MCF 10A (cell line): ENCODE results near the gene MIPOL1. TPM values are rescaled to one million over a fixed set of nuclear protein-coding genes. Genes with fewer than 3 reads are reported as not detected.

Experiments used
- BruUV-seq: library from RNA; stranded (reverse); fragments of 400-500 nt; replicated peaks from 2 replicates; lab custom pipeline; 2021; lab: Mats Ljungman, UMichigan
- CTCF ChIA-PET: fragments of 300-600 bp; sonication (Branson Sonifier 250); formaldehyde crosslinking; extraction: SDS; loops from one replicate; lab custom pipeline; 2021; ENCODE audit warnings: antibody characterized with exemption, inconsistent platforms; lab: Yijun Ruan, JAX
- POLR2A ChIA-PET: fragments of 300-600, 350-650 bp; sonication (Branson Sonifier 250); formaldehyde crosslinking; extraction: SDS; loops from one replicate; lab custom pipeline; 2020; ENCODE audit warnings: antibody characterized with exemption, inconsistent platforms; lab: Yijun Ruan, JAX
- DNase-seq: peaks from one replicate; pipeline ENCODE4 v3.0.0-alpha.2; 2018; ENCODE audit not compliant: unreplicated experiment
- H3K27ac Mint-ChIP-seq: one replicate; pipeline ENCODE4 v1.8.0; 2022; ENCODE audit warnings: mild to moderate bottlenecking, low read depth, mixed read lengths; ENCODE audit not compliant: unreplicated experiment
- H3K27me3 Mint-ChIP-seq: one replicate; pipeline ENCODE4 v1.8.0; 2022; ENCODE audit warnings: mixed read lengths; ENCODE audit not compliant: insufficient read depth, unreplicated experiment
- H3K36me3 Mint-ChIP-seq: one replicate; pipeline ENCODE4 v1.8.0; 2022; ENCODE audit warnings: mild to moderate bottlenecking, moderate library complexity, mixed read lengths; ENCODE audit not compliant: insufficient read depth, unreplicated experiment
- H3K4me1 Mint-ChIP-seq: one replicate; pipeline ENCODE4 v1.8.0; 2022; ENCODE audit warnings: mixed read lengths; ENCODE audit not compliant: insufficient read depth, unreplicated experiment
- H3K4me3 Mint-ChIP-seq: one replicate; pipeline ENCODE4 v1.8.0; 2022; ENCODE audit warnings: mild to moderate bottlenecking, moderate library complexity, mixed read lengths; ENCODE audit not compliant: unreplicated experiment
- H3K9me3 Mint-ChIP-seq: one replicate; pipeline ENCODE4 v1.8.0; 2022; ENCODE audit warnings: mixed read lengths; ENCODE audit not compliant: unreplicated experiment
- CTCF ChIP-seq: fragments of 200-600 bp; IDR thresholded peaks from one replicate; pipeline ENCODE4 v1.8.0; 2022; ENCODE audit warnings: antibody characterized with exemption, mild to moderate bottlenecking; ENCODE audit not compliant: unreplicated experiment
- intact Hi-C: fragments of 100-400 bp; cut with micrococcal nuclease; formaldehyde crosslinking; loops from 2 replicates; pipeline ENCODE4 v1.14.1; 2022
- total RNA-seq: library from RNA; stranded (reverse); gene quantifications from 2 replicates; pipeline ENCODE4 v1.2.3, GENCODE V29; 2022

The MIPOL1 gene
- total RNA-seq, 1 experiment from 2014 or later, result 16.3 TPM

- no peak for TF ChIP-seq CTCF
- H3K4me1 Mint-ChIP-seq, result peaks cover 7% of the 10 kb centered on the region
- H3K36me3 Mint-ChIP-seq, result peaks cover 6% of the 10 kb centered on the region
- no peaks in the 10 kb centered on the region for H3K27me3 Mint-ChIP-seq
- intact Hi-C loops, result loop anchor here (10.0 kb wide), 1 partner anchor 107 kb away; no protein-coding TSS in a partner anchor
- BruUV-seq, result no TSS peak
- DNase-seq, result no peak
- CTCF ChIA-PET, result interaction anchor here (0.6 to 5.7 kb wide), 4 partner anchors 28 to 365 kb away, joined by 3 to 46 read pairs (median 4); no protein-coding TSS in a partner anchor
- no peak overlapping the region for H3K4me3 Mint-ChIP-seq
- H3K27ac Mint-ChIP-seq, result no peak overlapping the region
- no peaks in the 10 kb centered on the region for H3K9me3 Mint-ChIP-seq
- POLR2A ChIA-PET, result interaction anchor here (0.6 to 1.5 kb wide), 2 partner anchors 26 to 664 kb away, joined by 4 read pairs; no protein-coding TSS in a partner anchor
Measured at GRCh38 chr14:37597538-37597913, 399.8 kb downstream of the MIPOL1 start.

GRCh38 chr14:37597914-37598746 is 400.4 kb downstream of the MIPOL1 start:
- Mint-ChIP-seq H3K4me1 (peaks cover 7% of the 10 kb centered on the region), H3K27ac (no peak overlapping the region), H3K36me3 (peaks cover 6% of the 10 kb centered on the region), H3K4me3 (no peak overlapping the region), H3K9me3 (no peaks in the 10 kb centered on the region), H3K27me3 (no peaks in the 10 kb centered on the region)
- ChIA-PET POLR2A (interaction anchor here (0.6 to 1.5 kb wide), 2 partner anchors 26 to 664 kb away, joined by 4 read pairs; no protein-coding TSS in a partner anchor), CTCF (interaction anchor here (0.6 to 5.7 kb wide), 3 partner anchors 28 to 366 kb away, joined by 3 to 46 read pairs (median 4); no protein-coding TSS in a partner anchor)
- BruUV-seq, result no TSS peak
- no peak for TF ChIP-seq CTCF
- intact Hi-C loops, result loop anchor here (10.0 kb wide), 1 partner anchor 107 kb away; no protein-coding TSS in a partner anchor
- DNase-seq, result no peak

- no peak for TF ChIP-seq CTCF
- no peaks in the 10 kb centered on the region for H3K27me3 Mint-ChIP-seq
- H3K9me3 Mint-ChIP-seq, result no peaks in the 10 kb centered on the region
- peaks cover 4% of the 10 kb centered on the region for H3K4me1 Mint-ChIP-seq
- DNase-seq, result no peak
- intact Hi-C loops, result loop anchor here (10.0 kb wide), 1 partner anchor 106 kb away; no protein-coding TSS in a partner anchor
- no peak overlapping the region for H3K4me3 Mint-ChIP-seq
- no peak overlapping the region for H3K27ac Mint-ChIP-seq
- H3K36me3 Mint-ChIP-seq, result peaks cover 6% of the 10 kb centered on the region
- POLR2A ChIA-PET, result no interaction called here
- no TSS peak for BruUV-seq
- CTCF ChIA-PET, result interaction anchor here (0.5 to 5.7 kb wide), 3 partner anchors 67 to 383 kb away, joined by 3 to 46 read pairs (median 5); no protein-coding TSS in a partner anchor
Measured at GRCh38 chr14:37598747-37599506, 401.2 kb downstream of the MIPOL1 start.
